Measurements from ENCODE around the gene NSF. TPM values are rescaled to one million over a fixed set of nuclear protein-coding genes. Genes with fewer than 3 reads are reported as not detected.

Gene NSF
- total RNA-seq, 4 donors from 2014 or later: 12.9 to 40.1 (median 26.3) TPM

- Histone ChIP-seq H3K36me3 (no peaks in the 10 kb centered on the region), H3K27me3 (no peaks in the 10 kb centered on the region), H3K4me1 (no peaks in the 10 kb centered on the region), H3K4me3 (no peak overlapping the region), H3K27ac (no peak overlapping the region), H3K9me3 (no peaks in the 10 kb centered on the region)
- intact Hi-C loops (cut with DNase I; ENCODE audit: low total_unique reads): no loop called here
- no peak for DNase-seq
- TF ChIP-seq POLR2A (IDR thresholded peaks at IDR 0.05): no peak
- TF ChIP-seq, protein P1, sequence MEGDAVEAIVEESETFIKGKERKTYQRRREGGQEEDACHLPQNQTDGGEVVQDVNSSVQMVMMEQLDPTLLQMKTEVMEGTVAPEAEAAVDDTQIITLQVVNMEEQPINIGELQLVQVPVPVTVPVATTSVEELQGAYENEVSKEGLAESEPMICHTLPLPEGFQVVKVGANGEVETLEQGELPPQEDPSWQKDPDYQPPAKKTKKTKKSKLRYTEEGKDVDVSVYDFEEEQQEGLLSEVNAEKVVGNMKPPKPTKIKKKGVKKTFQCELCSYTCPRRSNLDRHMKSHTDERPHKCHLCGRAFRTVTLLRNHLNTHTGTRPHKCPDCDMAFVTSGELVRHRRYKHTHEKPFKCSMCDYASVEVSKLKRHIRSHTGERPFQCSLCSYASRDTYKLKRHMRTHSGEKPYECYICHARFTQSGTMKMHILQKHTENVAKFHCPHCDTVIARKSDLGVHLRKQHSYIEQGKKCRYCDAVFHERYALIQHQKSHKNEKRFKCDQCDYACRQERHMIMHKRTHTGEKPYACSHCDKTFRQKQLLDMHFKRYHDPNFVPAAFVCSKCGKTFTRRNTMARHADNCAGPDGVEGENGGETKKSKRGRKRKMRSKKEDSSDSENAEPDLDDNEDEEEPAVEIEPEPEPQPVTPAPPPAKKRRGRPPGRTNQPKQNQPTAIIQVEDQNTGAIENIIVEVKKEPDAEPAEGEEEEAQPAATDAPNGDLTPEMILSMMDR (IDR thresholded peaks at IDR 0.05): no peak
These were observed 206.1 kb downstream of the NSF start for GRCh38 chr17:46796524-46796923.

DNA sequence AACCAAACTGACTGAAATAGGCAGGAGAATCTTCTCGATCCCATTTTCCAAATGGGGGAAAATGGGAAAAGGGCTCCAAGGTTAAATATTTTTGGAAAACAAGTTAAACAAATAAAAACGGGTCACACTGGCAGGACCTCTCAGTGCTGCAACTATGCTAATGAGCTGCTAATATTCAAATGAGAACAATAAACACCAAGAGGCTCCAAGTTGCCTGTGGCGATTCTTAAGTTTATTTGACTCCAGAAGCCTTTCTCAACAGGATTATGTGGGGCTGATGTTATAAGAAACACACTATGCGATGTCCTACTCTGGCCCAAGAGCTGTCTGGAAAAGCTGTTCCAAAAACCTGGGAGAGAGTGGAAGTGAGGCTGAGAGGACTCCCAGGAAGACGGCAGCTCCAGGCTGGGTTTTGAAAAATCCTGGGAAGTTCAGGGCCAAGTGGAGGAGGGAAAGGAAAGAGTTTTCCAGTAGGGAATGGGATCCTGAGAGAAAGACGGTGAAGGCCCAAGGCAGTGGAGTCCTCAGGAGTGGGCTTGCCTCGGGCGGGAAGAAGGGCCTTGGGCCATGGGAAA lies 206.6 kb downstream of the NSF start:
- intact Hi-C loops (cut with DNase I; ENCODE audit: low total_unique reads): no loop called here
- no peak overlapping the region for H3K27ac ChIP-seq
- H3K9me3 ChIP-seq: no peaks in the 10 kb centered on the region
- H3K4me3 ChIP-seq: no peak overlapping the region
- TF ChIP-seq, protein P1 (IDR thresholded peaks at IDR 0.05): no peak
- TF ChIP-seq POLR2A (IDR thresholded peaks at IDR 0.05): no peak
- H3K4me1 ChIP-seq: no peaks in the 10 kb centered on the region
- H3K36me3 ChIP-seq: no peaks in the 10 kb centered on the region
- DNase-seq: no peak
- H3K27me3 ChIP-seq: no peaks in the 10 kb centered on the region

- H3K27me3 ChIP-seq: no peaks in the 10 kb centered on the region
- H3K4me1 ChIP-seq: no peaks in the 10 kb centered on the region
- intact Hi-C loops (cut with DNase I; ENCODE audit: low total_unique reads): no loop called here
- no peak for TF ChIP-seq POLR2A (IDR thresholded peaks at IDR 0.05)
- TF ChIP-seq, protein P1 (IDR thresholded peaks at IDR 0.05): no peak
- H3K4me3 ChIP-seq: no peak overlapping the region
- no peaks in the 10 kb centered on the region for H3K36me3 ChIP-seq
- no peak overlapping the region for H3K27ac ChIP-seq
- no peaks in the 10 kb centered on the region for H3K9me3 ChIP-seq
- DNase-seq: no peak
These were observed 210.1 kb downstream of the NSF start for GRCh38 chr17:46800573-46800972.

- TF ChIP-seq, protein P1 (IDR thresholded peaks at IDR 0.05): no peak
- TF ChIP-seq POLR2A (IDR thresholded peaks at IDR 0.05): no peak
- Histone ChIP-seq H3K9me3 (no peaks in the 10 kb centered on the region), H3K36me3 (no peaks in the 10 kb centered on the region), H3K27me3 (no peaks in the 10 kb centered on the region), H3K4me3 (no peak overlapping the region), H3K4me1 (no peaks in the 10 kb centered on the region), H3K27ac (no peak overlapping the region)
- DNase-seq: no peak
- intact Hi-C loops (cut with DNase I; ENCODE audit: low total_unique reads): no loop called here
These were observed 212.3 kb downstream of the NSF start for GRCh38 chr17:46802800-46803199.

- Histone ChIP-seq H3K4me3 (no peak overlapping the region), H3K4me1 (no peaks in the 10 kb centered on the region), H3K27me3 (no peaks in the 10 kb centered on the region), H3K9me3 (no peaks in the 10 kb centered on the region), H3K27ac (no peak overlapping the region), H3K36me3 (no peaks in the 10 kb centered on the region)
- no peak for DNase-seq
- TF ChIP-seq POLR2A (IDR thresholded peaks at IDR 0.05): no peak
- TF ChIP-seq, protein P1 (IDR thresholded peaks at IDR 0.05): no peak
- intact Hi-C loops (cut with DNase I; ENCODE audit: low total_unique reads): no loop called here
These were observed 213.1 kb downstream of the NSF start for GRCh38 chr17:46803544-46803943.

All from uterus (tissue), 4 donors.